SIG-M5 (cell line): ENCODE data around the gene PRKCA.
"Not testable (repeated sequence)": the region's sequence is repeated elsewhere in the genome, so short reads cannot be mapped to it uniquely, and the experiment has no call there.

Experiments used
- DNase-seq: peaks from one replicate; lab custom pipeline; 2025; lab: John Stamatoyannopoulos, UW

The PRKCA gene

DNA sequence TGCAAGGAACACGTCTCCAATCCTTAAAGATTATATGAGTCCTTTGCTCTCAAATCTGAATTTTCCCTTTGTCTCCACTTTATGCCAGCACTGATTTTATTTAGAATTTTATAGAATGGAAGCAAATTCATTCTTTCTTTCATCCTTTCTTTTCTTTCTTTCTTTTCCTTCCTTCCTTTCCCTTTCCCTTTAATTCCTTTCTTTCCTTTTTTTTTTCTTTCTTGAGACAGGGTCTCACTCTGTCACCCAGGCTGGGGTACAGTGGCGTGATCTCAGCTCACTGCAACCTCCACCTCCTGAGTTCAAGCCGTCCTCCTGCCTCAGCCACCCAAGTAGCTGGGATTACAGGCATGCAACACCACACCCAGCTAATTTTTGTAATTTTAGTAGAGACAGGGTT, 187.2 kb downstream of the PRKCA start:
- DNase-seq, result not testable (repeated sequence)

DNA sequence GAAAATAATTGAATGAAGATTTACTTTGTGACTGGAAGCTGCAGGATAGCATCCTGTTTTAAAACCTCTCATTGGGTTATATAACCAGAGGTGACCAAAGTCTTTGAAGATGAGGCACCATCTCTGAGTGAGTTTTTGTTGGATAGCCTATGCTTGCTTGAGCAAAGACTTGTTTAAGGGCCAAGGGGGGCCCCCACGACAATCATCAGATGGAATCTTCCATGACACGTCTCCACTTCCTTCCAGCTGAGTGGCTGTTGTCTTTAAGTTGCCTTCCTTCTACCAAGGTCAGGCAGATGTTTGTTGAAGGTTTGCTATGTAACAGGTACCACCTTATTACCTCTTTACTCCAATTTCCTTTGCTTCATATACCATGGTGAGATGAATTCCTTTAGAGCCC, 188.8 kb downstream of the PRKCA start:
- no peak for DNase-seq

DNA sequence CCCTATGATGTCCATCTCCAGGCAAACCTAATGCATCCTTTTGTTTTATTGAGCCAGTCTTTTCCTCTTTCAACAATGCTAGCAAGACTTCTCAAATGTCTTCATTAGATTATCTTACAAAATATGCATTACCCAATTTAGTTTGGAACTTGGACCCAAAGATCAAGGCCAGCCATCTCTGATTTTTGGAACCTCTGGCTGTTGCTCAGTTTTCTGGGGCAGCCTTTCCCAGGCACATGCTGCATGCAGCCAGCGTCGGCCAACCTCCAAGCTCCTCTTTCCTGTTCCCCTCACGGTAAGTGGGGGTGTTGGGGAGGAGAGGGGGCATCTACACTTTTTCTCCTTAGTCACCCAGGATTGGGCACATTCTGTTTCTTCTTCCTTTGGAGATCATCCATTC, 189.3 kb downstream of the PRKCA start:
- no peak for DNase-seq

DNA sequence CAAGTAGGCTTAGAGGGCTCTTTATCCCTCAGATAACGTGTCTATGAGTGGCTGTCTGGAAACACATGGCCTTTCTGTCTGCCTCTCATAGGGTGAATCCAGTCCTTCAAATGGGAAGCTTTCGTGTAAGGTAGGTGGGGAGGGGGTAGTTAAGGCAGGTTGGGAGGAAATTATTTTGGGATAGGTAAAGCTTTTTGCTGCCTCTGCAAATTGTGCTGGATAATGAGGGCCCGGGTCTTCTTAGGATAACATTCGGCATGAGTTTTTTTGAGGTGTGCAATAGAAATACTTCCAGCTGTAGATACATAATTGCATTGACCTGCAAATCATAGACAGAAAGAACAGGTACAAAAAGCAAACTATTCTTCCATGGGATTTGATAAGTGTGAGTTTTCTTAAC, 189.7 kb downstream of the PRKCA start:
- no peak for DNase-seq

DNA sequence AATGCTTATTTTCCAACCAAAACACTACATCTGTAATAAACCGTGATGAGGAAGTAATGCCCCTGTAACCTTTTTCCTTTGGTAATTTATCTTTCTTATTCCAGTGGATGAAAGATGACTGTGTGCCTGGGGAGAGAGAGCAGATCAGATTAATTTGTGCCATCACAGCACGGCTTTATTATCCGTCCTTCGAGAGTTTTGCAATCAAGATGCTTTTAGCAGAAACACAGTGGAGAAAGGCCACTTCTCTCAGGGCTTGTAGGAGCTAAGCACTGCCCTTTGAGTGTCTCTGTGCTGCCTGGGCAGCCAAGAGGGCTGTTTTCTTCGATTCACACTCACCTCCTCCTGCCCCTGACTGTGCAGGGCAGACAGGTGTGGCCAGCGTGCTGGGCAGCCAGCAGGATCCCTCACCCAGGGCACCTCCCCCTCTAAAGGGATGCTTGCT, 190.2 kb downstream of the PRKCA start:
- DNase-seq, result no peak

DNA sequence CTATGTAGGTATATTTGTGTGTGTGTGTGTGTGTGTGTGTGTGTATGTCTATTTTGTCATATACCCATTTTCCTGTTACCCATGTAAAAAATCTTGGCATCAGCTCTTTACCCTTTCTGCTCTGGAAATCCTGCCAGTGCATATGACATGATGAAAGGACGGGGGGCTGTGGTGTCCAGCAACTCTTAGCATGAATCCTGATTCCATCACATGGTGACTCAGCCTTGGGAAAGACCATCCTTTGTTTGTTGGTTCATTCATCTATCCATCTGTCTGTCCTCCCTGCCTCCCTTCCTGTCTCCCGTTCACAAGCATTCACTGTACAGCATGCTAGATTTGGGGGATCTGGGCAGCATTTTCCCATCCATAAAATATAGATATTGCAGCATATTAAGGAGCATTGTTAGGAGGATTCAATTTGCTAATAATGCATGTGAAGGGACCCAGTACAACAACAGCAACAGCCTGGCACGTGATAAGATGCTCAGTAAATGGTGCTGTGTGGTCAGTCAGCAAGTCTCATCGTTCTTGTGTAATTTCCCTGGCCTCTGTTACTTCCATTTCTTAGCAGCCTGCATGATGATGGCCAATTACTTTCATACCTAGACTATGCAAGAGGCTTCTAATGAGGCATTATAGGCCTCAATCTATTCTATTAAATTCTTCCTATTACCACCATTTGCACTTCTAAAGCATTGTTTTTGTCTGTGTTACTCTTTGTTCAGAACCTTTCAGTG, 191.0 kb downstream of the PRKCA start:
- no peak for DNase-seq

DNA sequence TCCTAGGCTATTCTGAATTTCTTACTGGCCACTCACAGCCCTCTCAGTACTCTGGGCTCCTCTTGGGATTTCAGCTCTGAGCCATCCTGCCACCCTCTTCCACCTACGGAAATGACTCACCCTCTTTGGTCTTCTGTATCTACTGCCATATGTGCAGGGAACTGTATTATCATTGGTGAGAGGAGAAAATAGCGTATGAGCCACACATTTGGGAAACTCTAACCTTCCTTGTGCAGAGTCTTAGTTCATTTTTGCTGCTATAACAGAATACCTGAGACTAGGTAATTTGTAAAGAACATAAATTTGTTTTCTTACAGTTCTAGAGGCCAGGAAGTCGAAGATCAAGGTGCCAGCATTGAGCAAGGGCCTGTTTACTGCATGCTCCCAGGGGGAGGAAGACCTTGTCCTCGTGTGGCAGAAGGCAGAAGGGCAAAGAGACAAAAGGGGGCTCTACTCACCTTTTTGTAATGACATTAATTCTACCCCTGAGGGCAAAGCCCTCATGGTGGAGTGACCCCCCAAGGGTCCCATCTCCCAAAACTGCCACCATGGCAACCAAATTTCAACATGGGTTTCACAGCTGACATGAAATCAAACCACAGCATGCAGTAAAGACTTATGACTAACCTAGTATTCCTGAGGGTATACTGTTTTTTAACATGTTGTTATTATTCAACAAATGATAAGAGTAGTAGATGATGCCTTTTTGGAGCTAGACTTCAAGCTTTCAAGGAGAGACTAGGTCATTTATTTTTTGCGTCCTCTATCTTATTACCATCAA, 191.8 kb downstream of the PRKCA start:
- DNase-seq, result no peak

DNA sequence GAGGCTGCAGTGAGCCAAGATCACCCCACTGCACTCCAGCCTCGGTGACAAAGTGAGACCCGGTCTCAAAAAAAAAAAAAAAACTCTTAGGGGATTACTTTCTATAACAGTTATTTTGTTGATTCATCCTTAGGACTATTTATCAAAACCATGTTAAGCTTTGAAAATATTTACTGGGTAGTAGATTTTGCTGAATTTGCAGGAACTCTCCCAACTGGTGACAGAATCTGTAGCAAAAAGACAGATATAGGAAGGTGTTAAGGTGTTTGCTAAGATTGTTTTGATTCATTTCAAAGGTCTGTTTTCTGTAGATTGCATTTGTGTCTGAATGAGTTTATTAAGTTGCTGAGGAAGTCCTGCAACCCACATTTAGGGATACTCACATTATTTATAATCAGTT, 192.6 kb downstream of the PRKCA start:
- DNase-seq, result no peak

DNA sequence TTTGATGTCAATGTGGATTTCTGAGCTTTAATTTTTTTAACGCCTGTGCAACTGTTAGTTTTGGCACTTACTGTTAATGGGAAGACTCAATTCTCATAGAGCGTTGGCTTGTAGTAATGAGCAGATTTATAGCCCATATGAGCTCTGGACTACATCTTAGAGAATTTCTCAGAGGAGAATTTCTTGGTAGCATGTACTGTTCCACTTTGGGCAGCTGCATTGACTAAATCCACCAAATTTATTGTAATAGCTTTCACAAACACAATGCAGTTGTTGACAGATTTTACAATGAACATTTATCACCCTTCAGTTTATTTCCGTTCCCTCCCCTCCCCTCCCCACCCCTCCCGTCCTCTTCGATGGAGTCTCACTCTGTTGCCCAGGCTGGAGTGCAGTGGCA, 193.9 kb downstream of the PRKCA start:
- no peak for DNase-seq

DNA sequence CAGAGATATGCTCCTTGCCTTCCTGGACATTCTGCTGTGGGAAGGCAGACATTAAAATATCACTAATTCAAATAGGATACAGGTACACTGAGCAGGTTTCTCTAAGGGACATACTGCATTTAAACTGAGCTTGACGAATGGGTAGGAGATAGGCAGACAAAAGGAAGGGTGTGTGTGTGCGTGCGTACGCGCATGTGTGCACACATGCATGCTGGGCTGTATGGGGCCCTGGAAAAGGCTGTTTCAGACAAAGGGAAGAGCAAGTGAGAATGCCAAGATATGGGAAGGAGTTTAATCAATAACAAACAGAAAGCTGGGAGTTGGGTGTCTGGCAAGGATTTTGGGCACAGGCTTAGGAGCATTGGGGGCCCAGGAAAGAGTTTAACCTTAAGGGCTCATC, 196.2 kb downstream of the PRKCA start:
- DNase-seq, result no peak

DNA sequence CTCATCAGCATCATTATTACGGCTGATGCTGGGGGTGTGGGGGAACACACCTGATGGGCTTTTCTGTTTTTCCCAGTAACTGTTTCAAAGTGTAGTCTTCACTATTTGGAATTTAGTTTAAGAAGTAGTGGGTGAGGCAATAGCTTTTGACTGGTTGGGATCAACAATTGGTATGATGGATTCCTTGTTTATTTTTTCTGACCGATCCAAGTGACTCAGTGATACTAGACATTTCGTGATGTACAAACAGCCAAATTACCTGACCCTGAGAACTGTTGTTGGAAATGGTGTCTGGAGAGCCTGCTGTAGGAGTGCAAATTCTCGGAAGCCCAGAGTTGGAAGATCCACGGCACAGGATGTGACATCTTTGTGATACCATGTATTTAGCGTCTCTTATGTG, 204.2 kb downstream of the PRKCA start:
- DNase-seq, result no peak

DNA sequence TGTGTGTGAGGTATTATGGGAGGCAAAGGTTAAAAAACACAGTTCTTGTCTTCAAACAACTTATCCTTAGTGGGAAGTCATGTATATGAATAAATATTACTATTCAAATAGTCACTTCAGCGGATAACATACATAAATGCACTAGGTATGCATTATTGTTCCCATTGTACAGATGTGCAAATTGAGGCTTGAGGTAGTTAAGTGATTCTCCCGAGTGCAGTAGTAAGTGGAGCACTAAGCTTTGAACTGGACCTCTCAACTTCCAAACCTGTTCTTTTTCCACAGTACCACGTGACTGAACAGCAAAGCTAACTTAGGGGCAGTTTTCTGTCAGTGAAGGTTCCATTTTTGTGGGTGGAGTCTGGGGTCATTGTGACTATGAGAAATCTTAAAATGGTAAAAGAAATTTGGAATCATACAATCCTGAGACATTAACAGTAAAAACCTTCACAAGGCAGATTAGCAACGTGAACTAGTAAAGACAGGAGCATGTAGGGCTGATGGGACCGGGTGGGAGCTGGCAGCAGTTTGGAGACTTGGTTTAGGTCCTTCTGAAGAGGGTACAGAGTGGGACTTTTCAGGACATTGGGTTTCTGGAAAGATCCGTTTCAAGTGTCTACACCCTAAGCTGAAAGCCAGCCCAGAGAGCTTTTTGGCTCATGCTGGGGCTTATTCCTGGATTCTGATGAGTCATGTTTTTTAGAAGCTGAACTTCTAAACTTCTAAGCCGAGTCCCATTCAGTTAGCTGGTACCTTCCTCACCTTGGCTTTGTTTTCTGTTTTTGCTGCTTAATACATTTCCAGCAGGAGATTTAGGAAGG, 204.9 kb downstream of the PRKCA start:
- DNase-seq, result no peak

DNA sequence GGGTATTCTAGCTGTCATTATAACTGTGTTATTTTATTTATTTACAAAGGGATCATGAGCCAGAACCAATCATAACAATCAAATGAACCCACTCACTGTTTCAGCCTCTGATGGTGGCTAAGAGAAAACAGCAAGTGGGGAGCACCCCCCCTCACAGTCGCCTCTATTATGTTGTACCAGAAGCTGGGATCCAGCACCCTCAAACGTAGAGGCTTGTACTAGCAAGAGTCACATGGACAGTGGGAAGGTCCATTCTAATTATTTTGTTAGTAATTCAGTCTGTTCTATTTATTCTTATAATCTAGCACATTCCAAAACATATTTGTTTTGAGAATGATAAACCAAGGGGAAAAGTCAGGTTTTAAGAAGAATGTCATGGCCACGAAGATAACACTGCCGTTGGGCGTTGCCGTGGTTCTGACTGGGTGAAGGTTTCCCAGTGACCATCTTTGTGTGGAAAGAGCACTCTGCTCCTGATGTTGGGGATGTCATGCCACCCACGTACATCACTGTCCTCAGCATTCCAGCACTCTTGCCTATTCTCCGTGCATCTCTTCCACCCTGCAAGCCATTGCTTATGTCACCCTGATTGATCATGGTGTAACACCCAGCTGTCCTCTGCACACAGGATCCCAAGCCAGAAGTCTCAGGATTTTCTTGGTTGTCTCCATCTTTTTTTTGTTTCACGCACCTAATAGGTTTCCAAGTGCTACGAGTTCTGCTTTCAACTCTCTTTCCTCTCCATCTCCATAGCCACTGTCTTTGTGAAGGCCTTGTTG, 205.8 kb downstream of the PRKCA start:
- DNase-seq, result no peak

DNA sequence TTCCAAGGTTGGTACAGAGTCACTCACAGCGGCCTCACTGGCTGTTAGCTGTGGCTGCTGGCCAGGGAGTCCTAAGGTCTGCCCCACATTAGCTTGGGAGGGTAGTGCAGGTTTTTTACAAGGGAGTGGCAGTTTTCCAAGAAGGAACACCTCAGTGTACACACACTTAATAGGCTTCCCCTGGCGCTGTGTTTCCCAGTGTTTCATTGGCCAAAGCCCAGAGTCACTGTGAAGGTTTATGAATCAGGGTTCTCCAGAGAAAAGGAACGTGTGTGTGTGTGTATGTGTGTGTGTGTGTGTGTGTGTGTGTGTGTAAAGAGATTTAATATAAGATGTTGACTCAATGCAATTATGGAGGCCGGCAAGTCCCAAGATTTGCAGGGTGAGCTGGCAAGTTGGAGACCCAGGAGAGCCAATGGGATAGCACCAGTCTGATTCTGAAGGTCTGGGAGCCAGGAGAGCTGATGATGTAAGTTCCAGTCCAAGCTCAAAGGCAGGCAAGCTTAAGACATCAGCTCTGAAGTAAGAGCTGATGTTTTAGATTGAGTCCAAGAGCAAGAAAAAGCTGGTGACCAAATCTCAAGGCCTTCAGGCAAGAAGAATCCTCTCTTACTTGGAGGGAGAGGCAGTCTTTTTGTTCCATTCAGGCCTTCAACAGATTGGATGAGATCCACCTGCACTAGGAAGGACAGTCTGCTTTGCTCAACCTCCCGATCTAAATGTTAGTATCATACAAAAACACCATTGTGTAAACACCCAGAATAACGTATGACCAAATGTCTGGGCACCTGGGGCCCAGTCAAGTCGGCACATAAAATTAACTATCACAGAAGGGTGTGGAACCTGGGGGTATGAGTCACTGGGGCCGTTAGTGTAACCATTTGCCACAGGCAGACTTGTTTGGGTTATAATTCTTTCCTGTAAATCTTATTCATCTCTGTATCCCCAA, 206.8 kb downstream of the PRKCA start:
- DNase-seq, result no peak

DNA sequence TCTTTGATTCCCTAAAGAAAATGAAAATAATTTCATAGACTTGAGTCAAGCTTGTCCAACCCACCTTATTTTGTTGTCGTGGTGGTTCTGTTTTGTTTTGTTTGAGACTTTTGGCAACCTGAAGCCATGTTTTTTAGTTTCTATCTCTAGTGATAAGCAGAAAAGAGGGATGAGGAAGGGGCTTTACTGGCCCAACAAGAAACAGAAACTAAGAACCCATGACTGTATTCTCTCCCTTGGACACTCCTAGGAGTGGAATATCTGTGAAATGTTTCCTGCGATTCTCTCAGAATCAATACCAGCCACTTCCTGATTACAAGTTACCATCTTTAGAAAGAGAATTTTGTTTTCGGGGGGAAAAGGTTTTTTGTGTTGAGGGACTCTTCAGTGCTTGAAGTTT, 207.5 kb downstream of the PRKCA start:
- no peak for DNase-seq

DNA sequence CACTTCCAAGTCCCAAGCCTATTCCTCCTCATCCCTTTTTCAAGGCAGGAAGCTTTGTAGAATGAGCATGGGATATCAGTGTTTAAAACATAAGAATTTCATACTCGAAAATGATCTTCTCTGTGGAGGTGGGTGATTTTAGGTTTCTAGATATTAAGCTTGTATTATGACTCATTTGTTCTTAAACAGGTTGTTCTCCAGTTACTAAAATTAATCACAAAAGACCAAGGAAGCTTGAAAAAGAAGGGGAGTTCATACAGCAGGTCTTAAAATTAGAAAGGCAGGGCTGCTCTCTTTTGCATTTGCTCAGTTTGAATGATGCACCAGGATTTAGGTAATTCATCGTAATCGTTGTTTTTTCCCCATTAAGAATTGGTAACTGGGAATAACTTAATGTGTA, 208.7 kb downstream of the PRKCA start:
- DNase-seq, result no peak

DNA sequence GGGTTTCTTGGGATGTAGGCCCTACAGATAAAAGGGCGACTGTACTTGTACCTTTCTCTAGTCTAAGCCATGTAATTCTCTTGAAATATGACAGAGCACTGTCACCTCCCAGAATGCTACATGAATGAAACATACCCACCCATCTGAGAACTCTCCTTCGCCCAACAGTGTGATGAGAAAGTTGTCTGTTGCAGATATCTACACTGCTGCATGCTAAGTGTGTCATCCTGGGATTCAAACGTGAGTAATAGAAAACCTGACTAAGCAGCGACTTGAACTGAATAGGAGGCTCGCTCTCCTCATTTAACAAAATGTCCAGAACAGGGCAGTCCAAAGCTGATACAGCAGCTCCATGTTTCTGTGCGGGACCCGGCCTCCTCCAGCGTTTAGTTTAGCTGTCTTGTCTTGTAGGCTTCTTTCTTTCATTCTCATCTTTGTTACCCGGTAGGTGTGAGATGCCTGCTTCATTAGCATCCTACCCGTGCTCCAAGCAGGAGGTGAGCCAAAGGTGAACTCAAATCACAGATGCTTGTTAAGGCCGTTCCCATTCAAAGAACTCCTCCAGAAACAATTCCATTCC, 211.9 kb downstream of the PRKCA start:
- DNase-seq, result no peak

DNA sequence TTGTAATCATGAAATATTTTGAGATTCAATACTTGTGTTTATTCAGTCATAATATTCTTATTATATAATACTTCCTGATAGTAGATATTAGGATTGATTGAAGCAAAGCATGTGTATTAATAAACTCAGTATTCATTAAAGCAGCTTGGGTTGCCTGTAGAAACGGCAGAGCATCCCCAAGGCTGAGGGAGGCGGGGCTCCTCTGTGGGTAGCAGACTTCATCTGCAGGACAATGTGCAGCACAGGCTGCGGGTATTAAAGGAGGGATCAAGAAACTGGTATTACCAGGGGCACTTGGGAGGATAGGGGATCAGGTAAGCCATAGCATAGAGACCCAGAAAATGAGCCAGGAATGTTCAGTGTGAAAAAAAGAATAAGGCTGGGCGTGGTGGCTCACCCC, 213.6 kb downstream of the PRKCA start:
- DNase-seq, result no peak

DNA sequence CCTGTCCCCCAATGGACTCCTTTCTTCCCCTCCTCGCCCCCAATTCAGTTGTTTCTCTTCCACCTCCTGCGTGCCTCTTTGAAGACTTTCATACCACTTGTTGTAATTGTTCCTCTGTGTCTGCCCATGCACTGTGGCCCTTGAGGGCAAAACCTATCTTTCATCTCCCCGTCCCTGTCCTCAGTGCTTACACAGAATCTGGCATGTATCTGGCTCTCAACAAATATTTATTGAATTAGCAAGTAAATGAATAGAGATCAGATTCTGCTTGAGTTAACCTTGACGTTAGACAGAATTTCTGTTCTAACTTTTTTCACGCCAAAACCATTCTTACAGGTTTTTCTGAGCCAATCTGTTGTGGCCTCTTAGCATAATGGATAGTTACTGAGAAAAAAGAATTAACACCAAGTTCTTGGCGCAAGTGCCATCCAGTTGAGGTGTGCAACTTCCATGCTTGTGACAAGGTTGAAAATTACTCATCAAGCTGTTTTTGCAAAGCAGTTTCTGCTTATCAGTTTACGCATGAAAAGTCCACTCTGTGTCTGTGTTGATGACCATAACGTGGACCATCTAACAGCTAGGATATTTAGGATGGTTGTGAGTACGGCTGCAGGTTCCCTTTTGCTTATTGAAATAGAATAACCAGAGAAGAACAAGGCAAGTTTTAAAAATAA, 215.1 kb downstream of the PRKCA start:
- no peak for DNase-seq

DNA sequence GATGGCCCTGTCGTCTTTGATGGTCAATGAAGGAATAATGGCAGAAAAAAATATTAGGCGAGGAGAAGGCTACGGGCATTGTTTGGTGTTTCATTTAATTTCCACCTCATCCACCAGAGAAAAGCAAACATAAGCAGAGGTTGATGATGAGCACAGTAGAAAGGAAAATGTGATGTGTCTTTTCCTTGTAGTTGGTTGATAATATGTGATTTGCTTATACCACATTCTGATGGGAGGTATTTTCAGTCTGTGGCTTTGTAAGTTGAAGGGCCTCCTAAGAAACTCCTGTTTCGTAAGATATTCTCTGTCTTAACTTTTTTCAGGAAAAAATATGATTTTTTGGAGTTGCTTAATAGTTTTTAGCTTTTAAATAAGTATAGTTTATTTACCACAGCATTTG, 215.7 kb downstream of the PRKCA start:
- DNase-seq, result no peak
